ENCODE data around the gene DNAH9.

GRCh38 chr17:11643851-11644250 lies 45.6 kb downstream of the DNAH9 start:
- TF ChIP-seq POLR2AphosphoS5 (IDR thresholded peaks at IDR 0.05; ENCODE audit: low read depth, low read length): no peak
- no peak for TF ChIP-seq POLR2A (IDR thresholded peaks at IDR 0.05; ENCODE audit: low read depth, low read length)
- TF ChIP-seq TAF1 (IDR thresholded peaks at IDR 0.05; ENCODE audit: low read depth, low read length): no peak

Data from GM12891 (cell line).